ENCODE data around the gene EML6.

GRCh38 chr2:54772110-54772509, 48.6 kb downstream of the EML6 start:
- TF ChIP-seq CTCF (IDR thresholded peaks at IDR 0.05) (no peak), POLR2A (IDR thresholded peaks at IDR 0.05) (no peak)

Measured in Peyer's patch (tissue), 4 donors.